Umbilical cord (tissue), 2 donors: ENCODE data around the gene GRB7. TPM values are rescaled to one million over a fixed set of nuclear protein-coding genes. Genes with fewer than 3 reads are reported as not detected.
"Not testable (repeated sequence)": the region's sequence is repeated elsewhere in the genome, so short reads cannot be mapped to it uniquely, and the experiment has no call there.

Source experiments
- DNase-seq: peaks from one replicate; pipeline ENCODE4 v3.0.0-alpha.2; 2015; ENCODE audit warnings: low spot score
- total RNA-seq: library from RNA; depleted of rRNA; stranded (reverse); fragments of >200 nt; gene quantifications from one replicate; pipeline ENCODE4 v1.2.3, GENCODE V29; 2014; ENCODE audit warnings: low replicate concordance; ENCODE audit not compliant: insufficient read depth

Gene GRB7
- total RNA-seq = 1.7 TPM

DNA sequence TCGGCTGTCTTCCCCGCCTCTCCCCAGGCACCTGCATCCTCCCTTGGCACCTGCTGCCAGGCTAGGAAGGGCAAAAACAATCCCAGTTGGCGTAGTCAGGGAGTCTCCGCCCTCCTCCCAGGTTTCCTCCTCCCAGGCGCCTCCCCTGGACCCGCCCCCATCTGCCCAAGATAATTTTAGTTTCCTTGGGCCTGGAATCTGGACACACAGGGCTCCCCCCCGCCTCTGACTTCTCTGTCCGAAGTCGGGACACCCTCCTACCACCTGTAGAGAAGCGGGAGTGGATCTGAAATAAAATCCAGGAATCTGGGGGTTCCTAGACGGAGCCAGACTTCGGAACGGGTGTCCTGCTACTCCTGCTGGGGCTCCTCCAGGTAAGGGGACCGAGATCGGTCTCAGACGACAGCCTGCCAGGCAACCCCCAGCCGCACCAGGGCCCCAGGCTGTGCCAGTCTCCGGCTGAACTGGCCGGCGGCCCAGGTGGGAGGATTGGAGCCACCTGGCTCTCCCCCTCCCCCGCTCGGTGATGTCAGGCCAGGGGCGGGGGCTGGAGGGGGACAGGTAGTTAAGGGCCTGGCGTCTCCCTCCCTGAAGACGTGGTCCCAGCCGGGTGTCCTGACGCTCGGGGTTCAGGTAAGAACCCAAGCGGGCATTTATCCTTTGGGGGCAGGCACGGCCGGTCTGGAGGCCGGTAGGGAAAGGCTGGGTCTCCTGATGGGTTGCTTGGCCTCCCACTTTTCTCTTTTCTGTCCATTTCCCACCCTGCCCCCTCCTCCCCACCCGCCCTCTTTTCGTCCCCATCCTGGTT is at the start of gene GRB7:
GRB7 (plus strand) TSS at position 179 of the 808 bp plus-strand sequence. CDS start 4,364 bp downstream, outside the sequence.
- no peak for DNase-seq

DNA sequence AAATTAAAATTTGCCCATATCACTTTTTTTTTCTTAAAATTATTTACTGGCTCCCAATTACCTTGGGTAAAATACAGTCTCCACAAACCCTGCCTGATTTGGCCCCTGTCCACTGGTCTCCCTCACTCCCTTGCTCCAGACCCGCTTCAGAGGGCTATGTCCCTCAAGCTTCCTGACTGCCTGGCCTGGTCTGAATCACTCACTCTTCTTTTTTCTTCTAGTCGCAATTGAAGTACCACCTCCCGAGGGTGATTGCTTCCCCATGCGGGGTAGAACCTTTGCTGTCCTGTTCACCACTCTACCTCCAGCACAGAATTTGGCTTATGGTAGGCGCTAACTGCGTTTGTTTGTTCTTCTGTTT is 49.3 kb upstream of the GRB7 start:
- no peak for DNase-seq

GRCh38 chr17:39688945-39689344 is 48.8 kb upstream of the GRB7 start:
- DNase-seq = no peak

GRCh38 chr17:39694593-39694992 is 43.1 kb upstream of the GRB7 start:
- no peak for DNase-seq

DNA sequence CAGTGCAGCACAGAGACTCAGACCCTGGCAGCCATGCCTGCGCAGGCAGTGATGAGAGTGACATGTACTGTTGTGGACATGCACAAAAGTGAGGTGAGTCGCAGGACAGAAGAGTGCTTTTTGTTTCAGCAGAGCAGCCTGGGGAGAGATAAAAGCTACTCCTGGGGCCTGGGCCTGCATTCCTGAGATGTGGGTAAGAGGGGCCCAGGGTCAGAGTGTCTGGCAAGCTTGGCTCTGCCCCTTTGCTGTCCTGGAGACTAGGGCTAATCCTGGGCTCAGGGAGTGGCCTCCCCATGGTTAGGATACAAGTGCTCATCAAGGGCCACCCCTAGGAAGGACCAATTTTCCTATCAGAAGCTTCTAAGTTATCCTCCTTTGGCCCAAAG is 42.7 kb upstream of the GRB7 start:
- no peak for DNase-seq

GRCh38 chr17:39696731-39697130 is 41.0 kb upstream of the GRB7 start:
- DNase-seq = no peak

DNA sequence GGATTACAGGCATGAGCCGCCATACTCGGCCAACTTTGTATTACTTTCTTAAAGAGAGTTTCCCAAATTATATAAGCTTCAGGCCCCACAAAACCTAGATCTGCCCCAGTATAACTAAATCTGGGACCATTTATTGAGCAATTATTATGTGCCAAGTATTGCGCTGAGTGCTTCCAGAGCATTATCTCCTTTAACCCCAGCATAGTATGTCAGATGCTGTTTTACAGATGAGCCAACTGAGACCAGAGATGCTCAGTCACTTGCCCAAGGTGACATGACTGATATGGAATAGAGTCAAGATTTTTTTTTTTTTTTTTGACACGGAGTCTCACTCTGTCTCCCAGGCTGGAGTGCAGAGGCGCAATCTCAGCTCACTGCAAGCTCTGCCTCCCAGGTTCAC is 39.8 kb upstream of the GRB7 start:
- no peak for DNase-seq

- DNase-seq = not testable (repeated sequence)
Measured at GRCh38 chr17:39699157-39699817, 38.5 kb upstream of the GRB7 start.

DNA sequence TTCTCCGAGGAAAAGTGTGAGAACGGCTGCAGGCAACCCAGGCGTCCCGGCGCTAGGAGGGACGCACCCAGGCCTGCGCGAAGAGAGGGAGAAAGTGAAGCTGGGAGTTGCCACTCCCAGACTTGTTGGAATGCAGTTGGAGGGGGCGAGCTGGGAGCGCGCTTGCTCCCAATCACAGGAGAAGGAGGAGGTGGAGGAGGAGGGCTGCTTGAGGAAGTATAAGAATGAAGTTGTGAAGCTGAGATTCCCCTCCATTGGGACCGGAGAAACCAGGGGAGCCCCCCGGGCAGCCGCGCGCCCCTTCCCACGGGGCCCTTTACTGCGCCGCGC is 38.0 kb upstream of the GRB7 start, which contains the start of gene ERBB2:
ERBB2 (plus strand) TSS at position 247 of the 330 bp plus-strand sequence. CDS start 175 bp downstream, outside the sequence.
- peak; percentile 95 for DNase-seq

DNA sequence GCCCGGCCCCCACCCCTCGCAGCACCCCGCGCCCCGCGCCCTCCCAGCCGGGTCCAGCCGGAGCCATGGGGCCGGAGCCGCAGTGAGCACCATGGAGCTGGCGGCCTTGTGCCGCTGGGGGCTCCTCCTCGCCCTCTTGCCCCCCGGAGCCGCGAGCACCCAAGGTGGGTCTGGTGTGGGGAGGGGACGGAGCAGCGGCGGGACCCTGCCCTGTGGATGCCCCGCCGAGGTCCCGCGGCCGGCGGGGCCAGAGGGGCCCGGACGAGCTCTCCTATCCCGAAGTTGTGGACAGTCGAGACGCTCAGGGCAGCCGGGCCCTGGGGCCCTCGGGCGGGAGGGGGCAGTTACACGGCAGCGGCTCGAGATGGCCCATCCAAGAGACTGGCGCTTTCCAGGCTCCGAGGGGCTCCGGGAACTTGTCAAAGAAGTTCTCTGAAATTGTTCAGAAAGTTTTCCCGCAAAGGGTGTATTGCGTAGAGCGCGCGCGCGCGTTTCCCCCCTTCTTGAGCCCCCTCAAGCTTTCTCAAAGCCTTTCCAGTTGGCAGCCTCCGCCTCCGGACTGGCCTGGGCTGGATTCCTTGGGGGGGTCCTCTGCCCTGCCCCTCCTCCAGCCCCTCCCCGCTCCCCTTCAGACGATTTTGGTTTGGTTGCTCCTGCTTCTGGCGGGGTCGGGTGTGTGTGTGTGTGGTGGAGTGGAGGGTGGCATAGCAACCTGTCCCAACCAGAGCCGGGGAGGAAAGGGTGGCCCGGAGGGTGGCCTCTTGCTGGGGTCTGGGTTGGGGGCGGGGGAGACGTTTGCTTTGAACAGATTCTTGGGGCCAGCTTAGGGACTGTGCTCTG is 37.4 kb upstream of the GRB7 start:
- peak; percentile 73 for DNase-seq

- no peak for DNase-seq
Measured at GRCh38 chr17:39701012-39701783, 36.5 kb upstream of the GRB7 start.

- no peak for DNase-seq
Measured at GRCh38 chr17:39701784-39702422, 35.8 kb upstream of the GRB7 start.

- DNase-seq = no peak
Measured at GRCh38 chr17:39702901-39703893, 34.5 kb upstream of the GRB7 start.

- no peak for DNase-seq
Measured at GRCh38 chr17:39703913-39704312, 33.8 kb upstream of the GRB7 start.

DNA sequence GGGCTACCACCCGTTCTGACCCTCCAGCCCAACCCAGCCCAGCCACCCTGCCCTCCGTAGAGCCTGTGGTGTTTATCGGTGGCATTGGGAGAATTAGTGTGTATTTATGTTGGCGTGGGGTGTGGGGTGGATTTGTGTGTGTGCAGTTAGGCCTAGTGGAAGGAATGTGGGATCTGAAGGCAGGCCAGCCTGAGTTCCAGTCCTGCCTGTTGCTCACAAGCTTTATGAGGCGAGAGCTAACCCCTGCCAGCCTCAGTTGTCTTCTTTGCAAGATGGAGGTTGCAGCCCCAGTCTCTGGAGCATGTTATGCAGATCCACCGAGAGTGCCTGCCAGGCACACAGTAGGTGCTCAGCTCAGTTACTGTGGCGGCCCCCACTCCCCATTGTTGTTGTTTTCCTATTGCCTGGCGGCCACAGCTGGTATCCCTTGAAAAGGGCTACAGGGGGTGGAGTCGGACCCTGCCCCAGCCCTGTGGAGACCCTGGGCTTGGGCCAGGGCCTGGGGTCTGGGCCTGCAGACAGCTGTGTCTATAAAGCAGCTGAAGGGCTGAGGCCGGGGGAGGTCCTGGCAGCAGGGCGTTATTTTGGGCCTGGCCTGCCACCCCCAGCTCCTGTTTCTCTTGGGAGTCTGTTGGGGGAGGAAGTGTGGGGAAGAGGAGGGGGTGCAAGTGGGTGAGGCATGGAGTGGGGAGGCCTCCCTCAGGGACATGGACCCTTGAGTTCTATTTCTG is 32.8 kb upstream of the GRB7 start:
- no peak for DNase-seq

GRCh38 chr17:39705786-39706348 is 31.9 kb upstream of the GRB7 start:
- no peak for DNase-seq

DNA sequence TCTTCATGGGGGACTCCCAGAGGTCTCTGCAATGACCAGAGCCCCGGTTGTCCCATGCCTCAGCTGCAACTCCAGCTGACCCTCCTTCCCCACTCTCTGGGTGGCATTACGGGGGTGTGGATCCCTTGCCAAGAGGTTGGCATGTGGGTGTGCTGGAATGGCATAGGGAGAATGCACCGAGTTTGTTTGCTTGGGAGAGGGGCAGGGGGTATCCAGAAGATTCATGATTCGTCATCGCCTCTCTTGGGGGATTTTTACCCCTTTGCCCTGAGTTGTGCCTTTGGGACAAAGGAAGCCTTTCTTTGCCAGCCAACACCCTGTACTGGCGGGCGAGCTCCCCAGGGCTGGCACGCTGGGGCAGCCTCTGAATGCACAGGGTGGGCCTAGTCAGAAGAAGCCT is 31.4 kb upstream of the GRB7 start:
- DNase-seq = no peak

- DNase-seq = no peak
Measured at GRCh38 chr17:39706921-39707337, 30.8 kb upstream of the GRB7 start.
